IMR-90 (cell line): ENCODE results near the gene BET1L. TPM values are rescaled to one million over a fixed set of nuclear protein-coding genes. Genes with fewer than 3 reads are reported as not detected.

ENCODE experiments used
- ATAC-seq: fragments of 200-7000 bp; cut with Tn5 transposase; 2 replicates; pipeline ENCODE4 v1.9.1; 2020; ENCODE audit warnings: low read depth, mild to moderate bottlenecking, moderate library complexity
- BruUV-seq: library from RNA; stranded (reverse); fragments of 400-500 nt; replicated peaks from 2 replicates; lab custom pipeline; 2021; lab: Mats Ljungman, UMichigan
- CTCF ChIA-PET: fragments of 300-600 bp; formaldehyde crosslinking; extraction: SDS; loops from one replicate; lab custom pipeline; 2021; ENCODE audit warnings: antibody characterized with exemption; lab: Yijun Ruan, JAX
- POLR2A ChIA-PET: fragments of 300-600 bp; sonication (Branson Sonifier 250); formaldehyde crosslinking; loops from one replicate; lab custom pipeline; 2022; ENCODE audit warnings: antibody characterized with exemption; ENCODE audit not compliant: unreplicated experiment; lab: Charles Lee
- DNase-seq: peaks from one replicate; pipeline ENCODE4 v3.0.0; 2013
- H2AFZ ChIP-seq: replicated peaks from 2 replicates; pipeline ENCODE3; 2013; ENCODE audit warnings: low read length, mild to moderate bottlenecking; ENCODE audit not compliant: poor library complexity
- H2AK5ac ChIP-seq: 2 replicates; pipeline ENCODE4 v1.6.1; 2013; ENCODE audit warnings: low read depth, low read length, inconsistent platforms
- H2AK9ac ChIP-seq: replicated peaks from 2 replicates; pipeline ENCODE3; 2013; ENCODE audit warnings: mild to moderate bottlenecking, low read depth, low read length, moderate library complexity; ENCODE audit not compliant: poor library complexity
- H2BK120ac ChIP-seq: 2 replicates; pipeline ENCODE4 v1.6.1; 2013; ENCODE audit warnings: low read depth, low read length, inconsistent platforms
- H2BK15ac ChIP-seq: 3 replicates; pipeline ENCODE4 v1.6.1; 2013; ENCODE audit warnings: low read depth, low read length, inconsistent platforms
- H2BK20ac ChIP-seq: 2 replicates; pipeline ENCODE4 v1.6.1; 2013; ENCODE audit warnings: low read depth, mild to moderate bottlenecking, inconsistent platforms, low read length, moderate library complexity
- H2BK5ac ChIP-seq: 2 replicates; pipeline ENCODE4 v1.6.1; 2013; ENCODE audit warnings: mild to moderate bottlenecking, low read depth, low read length, inconsistent platforms; ENCODE audit not compliant: poor library complexity, severe bottlenecking
- H3K14ac ChIP-seq: replicated peaks from 2 replicates; pipeline ENCODE4 v1.6.1; 2013; ENCODE audit warnings: low read depth, low read length, inconsistent platforms
- H3K18ac ChIP-seq: 2 replicates; pipeline ENCODE4 v1.6.1; 2013; ENCODE audit warnings: low read depth, low read length, control low read depth
- H3K23ac ChIP-seq: 2 replicates; pipeline ENCODE4 v1.6.1; 2013; ENCODE audit warnings: low read depth, low read length, inconsistent platforms
- H3K27ac ChIP-seq: 2 replicates; pipeline ENCODE4 v1.5.1; 2013; ENCODE audit warnings: mild to moderate bottlenecking, control low read depth, low read length; ENCODE audit not compliant: insufficient read depth
- H3K27me3 ChIP-seq: 2 replicates; pipeline ENCODE4 v1.6.1; 2013; ENCODE audit warnings: low read length; ENCODE audit not compliant: control insufficient read depth, insufficient read depth
- H3K36me3 ChIP-seq: 2 replicates; pipeline ENCODE4 v1.6.1; 2013; ENCODE audit warnings: low read length, mixed read lengths; ENCODE audit not compliant: control insufficient read depth, insufficient read depth
- H3K4ac ChIP-seq: 2 replicates; pipeline ENCODE4 v1.6.1; 2013; ENCODE audit warnings: low read depth, low read length, inconsistent platforms
- H3K4me1 ChIP-seq: 2 replicates; pipeline ENCODE4 v1.6.1; 2013; ENCODE audit warnings: low read length, mixed read lengths; ENCODE audit not compliant: control insufficient read depth, insufficient read depth
- H3K4me2 ChIP-seq: 2 replicates; pipeline ENCODE4 v1.6.1; 2013; ENCODE audit warnings: low read depth, mild to moderate bottlenecking, control low read depth, low read length, moderate library complexity
- H3K4me3 ChIP-seq: 2 replicates; pipeline ENCODE4 v1.5.1; 2013; ENCODE audit warnings: low read depth, mild to moderate bottlenecking, control low read depth, low read length, moderate library complexity; ENCODE audit not compliant: insufficient read depth
- H3K56ac ChIP-seq: 2 replicates; pipeline ENCODE4 v1.6.1; 2013; ENCODE audit warnings: low read length, inconsistent platforms; ENCODE audit not compliant: insufficient read depth; ENCODE audit errors: extremely low read depth
- H3K79me1 ChIP-seq, 2 experiments: 2 replicates each; pipeline ENCODE4 v1.6.1; 2013; ENCODE audit warnings: low read length in 2 of 2, inconsistent platforms in 1 of 2, low read depth in 1 of 2
- H3K9ac ChIP-seq: 2 replicates; pipeline ENCODE4 v1.6.1; 2013; ENCODE audit warnings: low read depth, low read length, control low read depth
- H3K9me1 ChIP-seq: 2 replicates; pipeline ENCODE4 v1.6.1; 2013; ENCODE audit warnings: low read length, inconsistent platforms; ENCODE audit not compliant: insufficient read depth
- H3K9me3 ChIP-seq: 2 replicates; pipeline ENCODE4 v1.6.1; 2013; ENCODE audit warnings: low read length; ENCODE audit not compliant: control insufficient read depth, insufficient read depth
- H4K20me1 ChIP-seq: 2 replicates; pipeline ENCODE4 v1.6.1; 2013; ENCODE audit warnings: low read length, inconsistent platforms; ENCODE audit not compliant: insufficient read depth
- H4K5ac ChIP-seq: 2 replicates; pipeline ENCODE4 v1.6.1; 2013; ENCODE audit warnings: mild to moderate bottlenecking, low read depth, low read length, control low read depth
- H4K8ac ChIP-seq, 2 experiments: 2 replicates each; pipeline ENCODE4 v1.6.1; 2013; ENCODE audit warnings: low read depth in 2 of 2, low read length in 2 of 2, control low read depth in 1 of 2, inconsistent platforms in 1 of 2
- H4K91ac ChIP-seq: 2 replicates; pipeline ENCODE4 v1.6.1; 2013; ENCODE audit warnings: low read depth, low read length, inconsistent platforms; ENCODE audit not compliant: insufficient read depth
- BHLHE40 ChIP-seq: fragments of 150-350 bp; IDR thresholded peaks from 2 replicates; pipeline ENCODE4 v1.6.1; 2016; ENCODE audit warnings: mild to moderate bottlenecking, low read depth, low read length
- CEBPB ChIP-seq: IDR thresholded peaks from 2 replicates; pipeline ENCODE4 v1.6.1; 2012; ENCODE audit warnings: low read depth, low read length, improper control_type of control experiment
- CHD1 ChIP-seq: IDR thresholded peaks from 2 replicates; pipeline ENCODE4 v1.6.1; 2012; ENCODE audit warnings: low read depth, low read length, improper control_type of control experiment
- FOS ChIP-seq: fragments of 150-350 bp; IDR thresholded peaks from 2 replicates; pipeline ENCODE4 v1.6.1; 2016; ENCODE audit warnings: low read depth, low read length
- MAFK ChIP-seq: IDR thresholded peaks from 2 replicates; pipeline ENCODE4 v1.6.1; 2012; ENCODE audit warnings: low read depth, low read length, improper control_type of control experiment
- MAZ ChIP-seq: IDR thresholded peaks from 2 replicates; pipeline ENCODE4 v1.6.1; 2012; ENCODE audit warnings: low read depth, mild to moderate bottlenecking, low read length, improper control_type of control experiment, moderate library complexity, borderline replicate concordance
- MXI1 ChIP-seq: IDR thresholded peaks from 2 replicates; pipeline ENCODE4 v1.6.1; 2012; ENCODE audit warnings: low read depth, mild to moderate bottlenecking, low read length, moderate library complexity, borderline replicate concordance
- NFE2L2 ChIP-seq: fragments of 150-350 bp; IDR thresholded peaks from 2 replicates; pipeline ENCODE4 v1.6.1; 2016; ENCODE audit warnings: low read depth, mild to moderate bottlenecking, low read length
- POLR2A ChIP-seq: IDR thresholded peaks from 2 replicates; pipeline ENCODE4 v1.6.1; 2012; ENCODE audit warnings: mild to moderate bottlenecking, low read depth, low read length
- RAD21 ChIP-seq: IDR thresholded peaks from 2 replicates; pipeline ENCODE4 v1.6.1; 2012; ENCODE audit warnings: low read length, improper control_type of control experiment
- RCOR1 ChIP-seq: IDR thresholded peaks from 2 replicates; pipeline ENCODE4 v1.6.1; 2012; ENCODE audit warnings: mild to moderate bottlenecking, low read length, improper control_type of control experiment; ENCODE audit not compliant: insufficient replicate concordance
- RFX5 ChIP-seq: IDR thresholded peaks from 2 replicates; pipeline ENCODE4 v1.8.0; 2012; ENCODE audit warnings: low read depth, mild to moderate bottlenecking, low read length, moderate library complexity
- SMC3 ChIP-seq: fragments of 150-350 bp; IDR thresholded peaks from 2 replicates; pipeline ENCODE4 v1.6.1; 2016; ENCODE audit warnings: low read depth, mild to moderate bottlenecking, antibody characterized with exemption, low read length, moderate library complexity
- WGBS, 2 experiments: methylation state at CpG; one replicate each; pipeline versions ENCODE4 v1.1.5 to v1.1.7; 2013; ENCODE audit warnings: missing lambda C conversion rate in 2 of 2; ENCODE audit not compliant: insufficient read length in 1 of 2; ENCODE audit errors: extremely low coverage in 2 of 2; 5-methylcytosine and 5-hydroxymethylcytosine counted together
- dilution Hi-C: fragments of 300-500 bp; cut with HindIII; formaldehyde crosslinking; loops from one replicate; pipeline ENCODE4 v1.14.3; 2018; ENCODE audit warnings: low sequenced_read_pairs; ENCODE audit not compliant: unreplicated experiment
- in situ Hi-C: fragments of 300-500 bp; cut with MboI; formaldehyde crosslinking; loops from 3 replicates; pipeline ENCODE4 v1.14.3; 2019; ENCODE audit warnings: low sequenced_read_pairs, inconsistent platforms, mixed read lengths
- intact Hi-C: fragments of 100-400 bp; cut with micrococcal nuclease; formaldehyde crosslinking; loops from 2 replicates; pipeline ENCODE4 v1.10.0; 2022
- polyA plus RNA-seq, 3 experiments: library from polyadenylated mRNA; depleted of rRNA; stranded (reverse); fragments of >200 nt; gene quantifications; 2 replicates each; pipeline ENCODE4 v1.2.3, GENCODE V29; 2012; ENCODE audit warnings: low replicate concordance in 1 of 3
- total RNA-seq: library from RNA; depleted of rRNA; stranded (reverse); fragments of >200 nt; gene quantifications from 2 replicates; pipeline ENCODE4 v1.2.3, GENCODE V29; 2012
- TF ChIP-seq, protein P1 (sequence below): conservative IDR thresholded peaks from 2 replicates; pipeline ENCODE4 v1.5.1; 2012; ENCODE audit warnings: mild to moderate bottlenecking, low read depth, low read length, improper control_type of control experiment
- TF ChIP-seq, protein P2 (sequence below): fragments of 150-350 bp; IDR thresholded peaks from 2 replicates; pipeline ENCODE4 v1.6.1; 2016; ENCODE audit warnings: low read depth, mild to moderate bottlenecking, low read length, moderate library complexity, borderline replicate concordance
- TF ChIP-seq, protein P3 (sequence below): fragments of 150-350 bp; IDR thresholded peaks from 2 replicates; pipeline ENCODE4 v1.6.1; 2017; ENCODE audit warnings: mild to moderate bottlenecking, antibody characterized with exemption, low read length, low read depth

BET1L gene
- total and polyA plus RNA-seq, 2 of the 4 experiments (the other 2 are of a cell fraction): 10.8 to 90.7 TPM

DNA sequence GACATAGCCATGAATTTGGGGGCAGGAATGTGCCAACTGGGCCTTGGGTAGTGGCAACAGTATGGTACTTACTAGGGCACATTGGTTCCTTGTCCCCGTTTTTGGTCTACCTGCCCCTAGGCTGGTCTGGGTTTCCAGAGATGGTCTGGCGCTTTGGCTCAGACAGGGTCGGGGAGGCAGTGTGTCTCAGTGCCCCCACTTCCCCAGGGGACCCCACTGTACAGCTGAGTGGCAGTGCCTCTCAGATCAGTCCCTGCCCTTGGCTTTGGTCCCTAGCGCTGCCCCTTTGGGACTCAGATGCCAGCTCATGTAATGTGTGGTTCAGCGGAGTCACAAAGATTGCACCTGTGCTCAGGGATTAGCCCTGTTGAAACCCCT lies 3.6 kb upstream of the BET1L start:
- Histone ChIP-seq H3K9me1 (peaks cover 14% of the 10 kb centered on the region), H3K27me3 (no peaks in the 10 kb centered on the region), H4K8ac (peak overlapping the region; percentile 22 to 85; a peak in 3 of 4 replicates), H2AK5ac (peak overlapping the region; percentile 87), H3K4ac (peak overlapping the region; percentile 93), H4K91ac (peak overlapping the region; percentile 92), H4K5ac (no peak overlapping the region; the same call in 1 of the 2 replicates), H3K23ac (peak overlapping the region; percentile 84), H3K79me1 (peaks cover 32 to 77% of the 10 kb centered on the region in 2 experiments), H2BK120ac (peak overlapping the region; percentile 72), H4K20me1 (peaks cover 67% of the 10 kb centered on the region), H2BK20ac (peak overlapping the region; percentile 80), H2BK5ac (peak overlapping the region; percentile 76), H2AFZ (peak overlapping the region; percentile 56), H3K14ac (peak overlapping the region; percentile 87), H3K9ac (peak overlapping the region; percentile 22; the same call in 1 of the 2 replicates), H2AK9ac (peak overlapping the region; percentile 90), H2BK15ac (peak overlapping the region; percentile 70; the same call in 1 of the 3 replicates), H3K27ac (peak overlapping the region; percentile 82), H3K18ac (no peak overlapping the region), H3K56ac (peak overlapping the region; percentile 77; the same call in 1 of the 2 replicates), H3K9me3 (no peaks in the 10 kb centered on the region), H3K4me3 (no peak overlapping the region), H3K4me2 (peak overlapping the region; percentile 86; the same call in 1 of the 2 replicates), H3K4me1 (peaks cover 20% of the 10 kb centered on the region), H3K36me3 (peaks cover 58% of the 10 kb centered on the region)
- dilution Hi-C loops: no loop called here
- ATAC-seq (no peak), DNase-seq (no peak)
- ChIA-PET CTCF (no interaction called here), POLR2A (no interaction called here)
- BruUV-seq: no TSS peak
- WGBS, 2 experiments: 97% methylated on average over 5 of the region's 5 CpGs; no CpG with 5 or more reads in 1 of the 2 experiments
- in situ Hi-C loops: no loop called here
- intact Hi-C loops: no loop called here
- TF ChIP-seq MAZ: no peak
- TF ChIP-seq NFE2L2: no peak
- TF ChIP-seq SMC3: no peak
- no peak for TF ChIP-seq CHD1
- no peak for TF ChIP-seq RCOR1
- no peak for TF ChIP-seq POLR2A
- TF ChIP-seq MXI1: no peak
- no peak for TF ChIP-seq RFX5
- TF ChIP-seq, protein P1, sequence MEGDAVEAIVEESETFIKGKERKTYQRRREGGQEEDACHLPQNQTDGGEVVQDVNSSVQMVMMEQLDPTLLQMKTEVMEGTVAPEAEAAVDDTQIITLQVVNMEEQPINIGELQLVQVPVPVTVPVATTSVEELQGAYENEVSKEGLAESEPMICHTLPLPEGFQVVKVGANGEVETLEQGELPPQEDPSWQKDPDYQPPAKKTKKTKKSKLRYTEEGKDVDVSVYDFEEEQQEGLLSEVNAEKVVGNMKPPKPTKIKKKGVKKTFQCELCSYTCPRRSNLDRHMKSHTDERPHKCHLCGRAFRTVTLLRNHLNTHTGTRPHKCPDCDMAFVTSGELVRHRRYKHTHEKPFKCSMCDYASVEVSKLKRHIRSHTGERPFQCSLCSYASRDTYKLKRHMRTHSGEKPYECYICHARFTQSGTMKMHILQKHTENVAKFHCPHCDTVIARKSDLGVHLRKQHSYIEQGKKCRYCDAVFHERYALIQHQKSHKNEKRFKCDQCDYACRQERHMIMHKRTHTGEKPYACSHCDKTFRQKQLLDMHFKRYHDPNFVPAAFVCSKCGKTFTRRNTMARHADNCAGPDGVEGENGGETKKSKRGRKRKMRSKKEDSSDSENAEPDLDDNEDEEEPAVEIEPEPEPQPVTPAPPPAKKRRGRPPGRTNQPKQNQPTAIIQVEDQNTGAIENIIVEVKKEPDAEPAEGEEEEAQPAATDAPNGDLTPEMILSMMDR: no peak
- no peak for TF ChIP-seq CEBPB
- no peak for TF ChIP-seq FOS
- TF ChIP-seq RAD21: no peak
- no peak for TF ChIP-seq MAFK
- TF ChIP-seq BHLHE40: no peak
- TF ChIP-seq, protein P2, sequence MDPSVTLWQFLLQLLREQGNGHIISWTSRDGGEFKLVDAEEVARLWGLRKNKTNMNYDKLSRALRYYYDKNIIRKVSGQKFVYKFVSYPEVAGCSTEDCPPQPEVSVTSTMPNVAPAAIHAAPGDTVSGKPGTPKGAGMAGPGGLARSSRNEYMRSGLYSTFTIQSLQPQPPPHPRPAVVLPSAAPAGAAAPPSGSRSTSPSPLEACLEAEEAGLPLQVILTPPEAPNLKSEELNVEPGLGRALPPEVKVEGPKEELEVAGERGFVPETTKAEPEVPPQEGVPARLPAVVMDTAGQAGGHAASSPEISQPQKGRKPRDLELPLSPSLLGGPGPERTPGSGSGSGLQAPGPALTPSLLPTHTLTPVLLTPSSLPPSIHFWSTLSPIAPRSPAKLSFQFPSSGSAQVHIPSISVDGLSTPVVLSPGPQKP: no peak
- TF ChIP-seq, protein P3, sequence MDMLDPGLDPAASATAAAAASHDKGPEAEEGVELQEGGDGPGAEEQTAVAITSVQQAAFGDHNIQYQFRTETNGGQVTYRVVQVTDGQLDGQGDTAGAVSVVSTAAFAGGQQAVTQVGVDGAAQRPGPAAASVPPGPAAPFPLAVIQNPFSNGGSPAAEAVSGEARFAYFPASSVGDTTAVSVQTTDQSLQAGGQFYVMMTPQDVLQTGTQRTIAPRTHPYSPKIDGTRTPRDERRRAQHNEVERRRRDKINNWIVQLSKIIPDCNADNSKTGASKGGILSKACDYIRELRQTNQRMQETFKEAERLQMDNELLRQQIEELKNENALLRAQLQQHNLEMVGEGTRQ: no peak
